A549 (cell line): ENCODE results near the gene MAP1S. TPM values are rescaled to one million over a fixed set of nuclear protein-coding genes. Genes with fewer than 3 reads are reported as not detected.

Experiments used
- ATAC-seq, 2 experiments: fragments of 200-7000 bp in 1 of 2; fragments of >200 bp in 1 of 2; cut with Nextera tagmentation in 1 of 2; cut with Tn5 transposase in 1 of 2; 3 replicates each; pipeline versions ENCODE4 v1.8.0 to v1.9.1; 2018 to 2020; ENCODE audit warnings: mild to moderate bottlenecking in 1 of 2, moderate library complexity in 1 of 2
- CTCF ChIA-PET: fragments of 300-600 bp; sonication (Branson Sonifier 250); formaldehyde crosslinking; extraction: SDS; loops from one replicate; lab custom pipeline; 2021; ENCODE audit warnings: antibody characterized with exemption, inconsistent platforms; lab: Yijun Ruan, JAX
- POLR2A ChIA-PET: fragments of 350-600 bp; formaldehyde crosslinking; extraction: SDS; loops from one replicate; lab custom pipeline; 2021; ENCODE audit warnings: antibody characterized with exemption, inconsistent platforms; lab: Yijun Ruan, JAX
- DNase-seq, 2 experiments: peaks; one replicate each; pipeline versions ENCODE4 v3.0.0 to v3.0.0-alpha.2; 2011 to 2016; ENCODE audit warnings: low read depth in 1 of 2, low spot score in 1 of 2
- FAIRE-seq: peaks from 2 replicates; lab custom pipeline; 2011; peaks lifted over from hg19 to GRCh38; lab: Jason Lieb, UNC
- H3K27ac ChIP-seq, 2 experiments: fragments of >200 bp; sonication (Bioruptor Twin); formaldehyde crosslinking; 3 replicates each; pipeline ENCODE4 v1.5.1; 2016 to 2017
- H3K4me1 ChIP-seq: fragments of >200 bp; sonication (Bioruptor Twin); formaldehyde crosslinking; 3 replicates; pipeline ENCODE4 v1.6.1; 2016
- H3K4me2 ChIP-seq: fragments of >200 bp; sonication (Bioruptor Twin); formaldehyde crosslinking; 3 replicates; pipeline ENCODE4 v1.6.1; 2016
- H3K4me3 ChIP-seq: fragments of >200 bp; sonication (Bioruptor Twin); formaldehyde crosslinking; 3 replicates; pipeline ENCODE4 v1.5.1; 2016
- H3K9me3 ChIP-seq: fragments of >200 bp; sonication (Bioruptor Twin); formaldehyde crosslinking; 3 replicates; pipeline ENCODE4 v1.6.1; 2016
- BHLHE40 ChIP-seq: IDR thresholded peaks from 2 replicates; pipeline ENCODE4 v1.6.1; 2012; ENCODE audit warnings: low read depth, low read length, inconsistent platforms
- CBX2 ChIP-seq: fragments of 200-600 bp; sonication (generic); IDR thresholded peaks from 2 replicates; pipeline ENCODE4 v1.6.1; 2016; ENCODE audit warnings: low read depth, mild to moderate bottlenecking, borderline replicate concordance
- CBX8 ChIP-seq: fragments of 200-600 bp; sonication (generic); IDR thresholded peaks from 2 replicates; pipeline ENCODE4 v1.6.1; 2016
- EHMT2 ChIP-seq: fragments of 200-600 bp; sonication (generic); IDR thresholded peaks from 2 replicates; pipeline ENCODE4 v1.6.1; 2016; ENCODE audit warnings: antibody characterized with exemption, low read depth, mild to moderate bottlenecking, moderate library complexity
- ESRRA ChIP-seq: fragments of 150-350 bp; IDR thresholded peaks from 2 replicates; pipeline ENCODE4 v1.6.1; 2014; ENCODE audit warnings: mild to moderate bottlenecking, low read length, borderline replicate concordance
- FOSL2 ChIP-seq, 2 experiments: fragments of 450-650 bp in 1 of 2; fragments of >200 bp in 1 of 2; sonication (Bioruptor Twin) in 1 of 2; formaldehyde crosslinking; IDR thresholded peaks; 2 replicates each; pipeline versions ENCODE4 v1.5.0 to v1.6.1; 2016 to 2020; ENCODE audit warnings: mild to moderate bottlenecking in 1 of 2, moderate library complexity in 1 of 2
- GATA3 ChIP-seq: IDR thresholded peaks from 2 replicates; pipeline ENCODE4 v1.6.1; 2012; ENCODE audit warnings: borderline replicate concordance
- HDAC2 ChIP-seq: fragments of 200-600 bp; sonication (generic); IDR thresholded peaks from 2 replicates; pipeline ENCODE4 v1.6.1; 2016
- HEYL ChIP-seq: fragments of 250-450 bp; sonication (Bioruptor Pico); IDR thresholded peaks from 2 replicates; pipeline ENCODE4 v1.8.0; 2021; ENCODE audit warnings: mild to moderate bottlenecking, moderate library complexity
- HOXB13 ChIP-seq: fragments of 250-450 bp; sonication (Bioruptor Pico); IDR thresholded peaks from 2 replicates; pipeline ENCODE4 v1.5.0; 2020; ENCODE audit warnings: low read depth, mild to moderate bottlenecking, moderate library complexity
- JUN ChIP-seq, 2 experiments: fragments of >200 bp; sonication (Bioruptor Twin); formaldehyde crosslinking; IDR thresholded peaks; 2 replicates in 1 of 2; 3 replicates in 1 of 2; pipeline ENCODE4 v1.6.1; 2016 to 2017
- JUNB ChIP-seq: fragments of >200 bp; sonication (Bioruptor Twin); formaldehyde crosslinking; IDR thresholded peaks from 2 replicates; pipeline ENCODE4 v1.6.1; 2016
- KDM1A ChIP-seq: fragments of 200-600 bp; sonication (generic); IDR thresholded peaks from 2 replicates; pipeline ENCODE4 v1.6.1; 2016; ENCODE audit warnings: low read depth, mild to moderate bottlenecking
- KDM5A ChIP-seq: fragments of 200-600 bp; sonication (generic); IDR thresholded peaks from 2 replicates; pipeline ENCODE4 v1.6.1; 2016; ENCODE audit warnings: antibody characterized with exemption, mild to moderate bottlenecking
- NPAS2 ChIP-seq: fragments of 250-450 bp; sonication (Bioruptor Pico); IDR thresholded peaks from 2 replicates; pipeline ENCODE4 v1.8.0; 2022; ENCODE audit warnings: mild to moderate bottlenecking, moderate library complexity, borderline replicate concordance
- POLR2A ChIP-seq: IDR thresholded peaks from 2 replicates; pipeline ENCODE4 v1.6.1; 2012; ENCODE audit warnings: mild to moderate bottlenecking, low read length
- POLR2AphosphoS2 ChIP-seq: conservative IDR thresholded peaks from 2 replicates; pipeline ENCODE4 v1.6.1; 2012; ENCODE audit warnings: low read length, improper control_type of control experiment, inconsistent platforms
- RARB ChIP-seq: fragments of 250-450 bp; sonication (Bioruptor Pico); IDR thresholded peaks from 2 replicates; pipeline ENCODE4 v1.8.0; 2021; ENCODE audit warnings: mild to moderate bottlenecking, moderate library complexity
- RCOR1 ChIP-seq: fragments of 150-350 bp; IDR thresholded peaks from 2 replicates; pipeline ENCODE4 v1.6.1; 2014; ENCODE audit warnings: antibody characterized with exemption, low read length, low read depth
- RFX5 ChIP-seq: fragments of 450-650 bp; IDR thresholded peaks from 2 replicates; pipeline ENCODE4 v1.7.1; 2014; ENCODE audit warnings: antibody characterized with exemption, mild to moderate bottlenecking, moderate library complexity
- RNF2 ChIP-seq: fragments of 200-600 bp; sonication (generic); IDR thresholded peaks from 2 replicates; pipeline ENCODE4 v1.6.1; 2016; ENCODE audit warnings: low read depth, mild to moderate bottlenecking, antibody characterized with exemption, moderate library complexity, borderline replicate concordance
- SMC3 ChIP-seq: fragments of >200 bp; sonication (Bioruptor Twin); formaldehyde crosslinking; IDR thresholded peaks from 3 replicates; pipeline ENCODE4 v1.6.1; 2018; ENCODE audit warnings: inconsistent platforms
- TP53 ChIP-seq: fragments of 250-450 bp; sonication (Bioruptor Pico); IDR thresholded peaks from 2 replicates; pipeline ENCODE4 v1.5.0; 2021; ENCODE audit warnings: mild to moderate bottlenecking, moderate library complexity
- ZC3H11A ChIP-seq: fragments of 450-650 bp; IDR thresholded peaks from 2 replicates; pipeline ENCODE4 v1.6.1; 2014; ENCODE audit warnings: antibody characterized with exemption, mild to moderate bottlenecking
- ZFP36 ChIP-seq: fragments of 450-650 bp; IDR thresholded peaks from 2 replicates; pipeline ENCODE4 v1.6.1; 2014; ENCODE audit warnings: borderline replicate concordance; ENCODE audit not compliant: partially characterized antibody
- ZNF302 ChIP-seq: fragments of 250-450 bp; sonication (Bioruptor Pico); IDR thresholded peaks from 2 replicates; pipeline ENCODE4 v1.9.0; 2021; ENCODE audit warnings: inconsistent platforms, mild to moderate bottlenecking, moderate library complexity
- WGBS: methylation state at CpG from one replicate; pipeline ENCODE4 v1.1.6; 2017; ENCODE audit errors: missing lambda C conversion rate; 5-methylcytosine and 5-hydroxymethylcytosine counted together
- polyA plus RNA-seq, 4 experiments: library from polyadenylated mRNA; depleted of rRNA in 3 of 4; stranded (reverse); fragments of >200 nt; fragmentation: RNase III in 1 of 4; extraction: RNeasy Plus Mini Kit Qiagen cat#74134 plus additional on column Dnase treatment in 1 of 4; gene quantifications; 2 replicates in 3 of 4; 3 replicates in 1 of 4; pipeline ENCODE4 v1.2.3, GENCODE V29; 2011 to 2017
- TF ChIP-seq, protein P1 (sequence below): fragments of >200 bp; sonication (Bioruptor Twin); formaldehyde crosslinking; IDR thresholded peaks from 3 replicates; pipeline ENCODE4 v1.5.1; 2016
- TF ChIP-seq, protein P2 (sequence below): IDR thresholded peaks from 2 replicates; pipeline ENCODE4 v1.6.1; 2012

Gene MAP1S
- polyA plus RNA-seq, 2 of the 4 experiments (the other 2 are of a cell fraction) = 8.3 to 26.9 TPM

DNA sequence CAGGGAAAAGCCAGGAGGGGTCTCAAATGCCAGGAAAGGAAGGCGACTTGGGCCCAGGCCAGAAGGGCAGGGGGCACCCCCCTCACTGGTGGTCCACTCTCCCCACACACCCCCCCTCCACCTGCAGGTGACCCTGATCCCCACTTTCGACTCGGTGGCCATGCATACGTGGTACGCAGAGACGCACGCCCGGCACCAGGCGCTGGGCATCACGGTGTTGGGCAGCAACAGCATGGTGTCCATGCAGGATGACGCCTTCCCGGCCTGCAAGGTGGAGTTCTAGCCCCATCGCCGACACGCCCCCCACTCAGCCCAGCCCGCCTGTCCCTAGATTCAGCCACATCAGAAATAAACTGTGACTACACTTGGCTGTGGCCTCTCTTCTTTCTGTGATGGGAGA, 14.9 kb downstream of the MAP1S start:
- Histone ChIP-seq H3K4me1 (peaks cover 11% of the 10 kb centered on the region; the same call in 1 of the 3 replicates), H3K27ac (no peak overlapping the region), H3K4me3 (no peak overlapping the region), H3K9me3 (peaks cover 5% of the 10 kb centered on the region; the same call in 1 of the 3 replicates), H3K4me2 (no peak overlapping the region)
- 96% methylated on average over 10 of the region's 16 CpGs for WGBS
- ChIA-PET CTCF (no interaction called here), POLR2A (no interaction called here)
- DNase-seq (no peak), FAIRE-seq (no peak), ATAC-seq (no peak)
- no peak for TF ChIP-seq TP53 (CRISPR knock-in tag)
- TF ChIP-seq ESRRA = no peak
- no peak for TF ChIP-seq RCOR1
- TF ChIP-seq EHMT2 = no peak
- TF ChIP-seq CBX2 = no peak
- no peak for TF ChIP-seq RFX5
- TF ChIP-seq KDM5A = no peak
- no peak for TF ChIP-seq ZFP36
- no peak for TF ChIP-seq HDAC2
- TF ChIP-seq, protein P1, sequence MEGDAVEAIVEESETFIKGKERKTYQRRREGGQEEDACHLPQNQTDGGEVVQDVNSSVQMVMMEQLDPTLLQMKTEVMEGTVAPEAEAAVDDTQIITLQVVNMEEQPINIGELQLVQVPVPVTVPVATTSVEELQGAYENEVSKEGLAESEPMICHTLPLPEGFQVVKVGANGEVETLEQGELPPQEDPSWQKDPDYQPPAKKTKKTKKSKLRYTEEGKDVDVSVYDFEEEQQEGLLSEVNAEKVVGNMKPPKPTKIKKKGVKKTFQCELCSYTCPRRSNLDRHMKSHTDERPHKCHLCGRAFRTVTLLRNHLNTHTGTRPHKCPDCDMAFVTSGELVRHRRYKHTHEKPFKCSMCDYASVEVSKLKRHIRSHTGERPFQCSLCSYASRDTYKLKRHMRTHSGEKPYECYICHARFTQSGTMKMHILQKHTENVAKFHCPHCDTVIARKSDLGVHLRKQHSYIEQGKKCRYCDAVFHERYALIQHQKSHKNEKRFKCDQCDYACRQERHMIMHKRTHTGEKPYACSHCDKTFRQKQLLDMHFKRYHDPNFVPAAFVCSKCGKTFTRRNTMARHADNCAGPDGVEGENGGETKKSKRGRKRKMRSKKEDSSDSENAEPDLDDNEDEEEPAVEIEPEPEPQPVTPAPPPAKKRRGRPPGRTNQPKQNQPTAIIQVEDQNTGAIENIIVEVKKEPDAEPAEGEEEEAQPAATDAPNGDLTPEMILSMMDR = no peak
- TF ChIP-seq ZC3H11A = no peak
- no peak for TF ChIP-seq ZNF302 (CRISPR knock-in tag)
- no peak for TF ChIP-seq JUNB
- no peak for TF ChIP-seq GATA3
- TF ChIP-seq RNF2 = no peak
- TF ChIP-seq SMC3 = no peak
- TF ChIP-seq, protein P2, sequence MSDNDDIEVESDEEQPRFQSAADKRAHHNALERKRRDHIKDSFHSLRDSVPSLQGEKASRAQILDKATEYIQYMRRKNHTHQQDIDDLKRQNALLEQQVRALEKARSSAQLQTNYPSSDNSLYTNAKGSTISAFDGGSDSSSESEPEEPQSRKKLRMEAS = no peak
- no peak for TF ChIP-seq POLR2A
- TF ChIP-seq, all 56 proteins: peak for 0

DNA sequence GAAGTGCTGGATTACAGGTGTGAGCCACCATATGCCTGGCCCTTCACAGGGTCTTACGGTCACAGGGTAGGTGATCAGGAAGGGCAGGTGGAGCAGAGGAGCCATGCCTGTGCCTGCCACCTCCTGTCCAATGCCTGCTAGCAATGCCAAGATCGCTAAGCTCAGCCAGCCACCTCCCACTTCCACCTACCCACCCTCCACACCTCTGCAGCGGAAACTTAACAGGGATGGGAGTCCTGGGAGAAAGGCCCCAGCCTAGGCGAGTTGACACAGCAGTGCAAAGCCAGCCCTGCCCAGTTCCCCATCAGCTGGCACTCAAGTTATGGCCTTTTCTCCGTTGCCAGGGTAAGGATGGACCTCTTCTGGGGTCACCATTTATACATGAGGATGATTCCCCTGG, 16.1 kb downstream of the MAP1S start:
- FAIRE-seq (no peak), DNase-seq (no peak), ATAC-seq (no peak)
- no peak overlapping the region for H3K27ac ChIP-seq
- ChIA-PET POLR2A (no interaction called here), CTCF (interaction anchor here (1.3 kb wide), 1 partner anchor 239 kb away, joined by 3 read pairs; no protein-coding TSS in a partner anchor)
- TF ChIP-seq KDM1A (no peak), HOXB13 (CRISPR knock-in tag) (no peak), CBX8 (no peak), BHLHE40 (no peak), HEYL (no peak), POLR2AphosphoS2 (no peak), RARB (CRISPR knock-in tag) (no peak), JUN (IDR thresholded peaks at IDR 0.05) (no peak), FOSL2 (IDR thresholded peaks at IDR 0.05) (no peak), FOSL2 (CRISPR knock-in tag; IDR thresholded peaks at IDR 0.05) (no peak), NPAS2 (CRISPR knock-in tag) (no peak)
- TF ChIP-seq, protein P2 = no peak
- no peak overlapping the region for H3K4me3 ChIP-seq
- H3K4me2 ChIP-seq = no peak overlapping the region
- H3K9me3 ChIP-seq = peaks cover 5% of the 10 kb centered on the region; the same call in 1 of the 3 replicates
- WGBS = 88% methylated on average over 4 of the region's 5 CpGs
- peaks cover 11% of the 10 kb centered on the region; the same call in 1 of the 3 replicates for H3K4me1 ChIP-seq
